ENCODE results near the gene RPS6KL1. TPM values are rescaled to one million over a fixed set of nuclear protein-coding genes. Genes with fewer than 3 reads are reported as not detected.

The RPS6KL1 gene
- total RNA-seq, 1 donor from 2014 or later = 2.0 TPM

DNA sequence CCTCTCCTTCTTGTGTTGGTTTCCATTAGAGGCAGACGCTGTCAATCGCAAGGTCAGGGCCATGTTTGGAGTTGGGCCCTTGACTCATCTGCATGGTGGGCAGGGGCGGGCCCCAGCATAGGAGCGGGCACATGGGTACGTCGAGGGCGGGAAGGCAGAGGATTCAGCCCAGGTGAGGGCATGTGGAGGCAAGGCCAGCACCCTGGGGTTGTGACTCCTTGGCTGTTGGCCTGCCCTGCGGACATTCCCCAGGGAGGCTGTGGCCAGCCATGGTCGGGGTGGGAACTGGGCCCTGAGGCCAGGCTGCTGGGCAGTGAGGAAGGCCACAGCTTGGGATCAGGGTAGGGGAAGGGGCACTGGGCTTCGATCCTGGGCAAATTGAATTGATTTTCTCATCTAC lies 10.3 kb downstream of the RPS6KL1 start:
- Histone ChIP-seq H3K9me3 (no peaks in the 10 kb centered on the region), H3K36me3 (no peaks in the 10 kb centered on the region), H3K27me3 (ENCODE audit: low read depth) (no peaks in the 10 kb centered on the region), H3K4me1 (peaks cover 13% of the 10 kb centered on the region), H3K27ac (no peak overlapping the region), H3K4me3 (no peak overlapping the region)
- TF ChIP-seq, protein P1, sequence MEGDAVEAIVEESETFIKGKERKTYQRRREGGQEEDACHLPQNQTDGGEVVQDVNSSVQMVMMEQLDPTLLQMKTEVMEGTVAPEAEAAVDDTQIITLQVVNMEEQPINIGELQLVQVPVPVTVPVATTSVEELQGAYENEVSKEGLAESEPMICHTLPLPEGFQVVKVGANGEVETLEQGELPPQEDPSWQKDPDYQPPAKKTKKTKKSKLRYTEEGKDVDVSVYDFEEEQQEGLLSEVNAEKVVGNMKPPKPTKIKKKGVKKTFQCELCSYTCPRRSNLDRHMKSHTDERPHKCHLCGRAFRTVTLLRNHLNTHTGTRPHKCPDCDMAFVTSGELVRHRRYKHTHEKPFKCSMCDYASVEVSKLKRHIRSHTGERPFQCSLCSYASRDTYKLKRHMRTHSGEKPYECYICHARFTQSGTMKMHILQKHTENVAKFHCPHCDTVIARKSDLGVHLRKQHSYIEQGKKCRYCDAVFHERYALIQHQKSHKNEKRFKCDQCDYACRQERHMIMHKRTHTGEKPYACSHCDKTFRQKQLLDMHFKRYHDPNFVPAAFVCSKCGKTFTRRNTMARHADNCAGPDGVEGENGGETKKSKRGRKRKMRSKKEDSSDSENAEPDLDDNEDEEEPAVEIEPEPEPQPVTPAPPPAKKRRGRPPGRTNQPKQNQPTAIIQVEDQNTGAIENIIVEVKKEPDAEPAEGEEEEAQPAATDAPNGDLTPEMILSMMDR (IDR thresholded peaks at IDR 0.05) = no peak
- ATAC-seq (no peak), DNase-seq (no peak)
- intact Hi-C loops (cut with DNase I) = no loop called here

DNA sequence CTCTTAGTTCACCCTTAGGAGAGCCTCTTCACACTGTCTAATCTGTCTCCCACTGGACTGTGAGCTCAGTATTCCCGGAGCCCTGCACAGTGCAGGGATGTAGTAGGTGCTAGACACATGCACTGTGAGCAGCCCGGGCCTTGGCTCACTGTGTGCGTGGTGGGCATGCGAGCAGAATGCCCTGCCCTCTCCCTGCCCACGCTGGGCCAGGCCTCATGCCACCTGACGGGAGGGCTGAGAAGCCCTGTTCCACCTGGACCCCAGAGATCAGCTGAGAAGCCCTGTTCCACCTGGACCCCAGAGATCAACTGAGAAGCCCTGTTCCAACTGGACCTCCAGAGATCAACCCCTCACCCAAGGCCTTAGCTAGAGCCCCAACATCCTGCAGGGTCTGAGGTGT lies 10.9 kb downstream of the RPS6KL1 start:
- TF ChIP-seq, protein P1 (IDR thresholded peaks at IDR 0.05) = no peak
- Histone ChIP-seq H3K36me3 (no peaks in the 10 kb centered on the region), H3K4me3 (no peak overlapping the region), H3K27me3 (ENCODE audit: low read depth) (no peaks in the 10 kb centered on the region), H3K9me3 (no peaks in the 10 kb centered on the region), H3K27ac (no peak overlapping the region), H3K4me1 (peaks cover 13% of the 10 kb centered on the region)
- ATAC-seq (no peak), DNase-seq (no peak)
- intact Hi-C loops (cut with DNase I) = no loop called here

DNA sequence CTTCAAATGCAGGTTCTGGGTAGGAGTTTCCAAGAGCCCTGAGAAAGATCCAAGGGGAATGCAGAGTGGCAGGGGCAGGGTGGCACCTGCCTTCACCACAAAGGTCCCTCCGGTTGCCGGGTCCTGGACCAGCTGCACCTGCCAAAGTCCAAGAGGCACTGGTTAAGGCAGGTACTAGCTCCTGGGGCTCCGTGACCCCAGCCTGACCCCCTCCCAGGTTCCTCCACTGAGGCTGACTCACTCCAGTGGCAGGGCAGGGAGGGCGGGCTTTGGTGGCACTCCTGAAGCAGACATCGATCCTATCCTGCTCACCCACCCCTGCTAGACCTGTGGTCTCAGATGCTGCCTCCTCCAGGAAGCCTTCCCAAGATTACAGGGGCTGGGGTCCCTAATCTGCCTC lies 11.4 kb downstream of the RPS6KL1 start:
- intact Hi-C loops (cut with DNase I) = no loop called here
- TF ChIP-seq, protein P1 (IDR thresholded peaks at IDR 0.05) = no peak

DNA sequence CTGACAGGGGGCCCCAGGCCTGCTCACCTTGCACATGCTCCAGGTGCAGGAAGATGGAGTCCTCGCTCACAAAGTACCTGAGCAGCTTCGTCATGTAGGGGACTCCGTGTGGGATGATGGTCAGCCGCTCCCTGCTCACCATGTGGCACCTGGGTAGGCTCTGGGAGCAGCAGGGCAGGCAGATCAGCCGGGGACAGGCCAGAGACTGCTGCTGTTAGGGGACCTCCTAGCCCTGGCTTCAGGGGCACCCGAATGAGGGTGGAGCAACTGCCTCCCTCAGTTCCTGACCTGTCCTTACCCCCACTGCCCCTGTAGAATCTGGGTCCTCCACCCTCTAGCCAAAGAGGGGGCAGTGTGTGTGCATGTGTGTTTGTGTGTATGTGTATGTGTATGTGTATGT lies 11.8 kb downstream of the RPS6KL1 start:
- H3K4me3 ChIP-seq = no peak overlapping the region
- no peak overlapping the region for H3K27ac ChIP-seq
- no peaks in the 10 kb centered on the region for H3K36me3 ChIP-seq
- intact Hi-C loops (cut with DNase I) = no loop called here
- H3K4me1 ChIP-seq = peaks cover 14% of the 10 kb centered on the region
- TF ChIP-seq, protein P1 (IDR thresholded peaks at IDR 0.05) = no peak
- ATAC-seq = no peak
- H3K27me3 ChIP-seq (ENCODE audit: low read depth) = no peaks in the 10 kb centered on the region
- H3K9me3 ChIP-seq = no peaks in the 10 kb centered on the region
- DNase-seq = no peak

More for the DNA sequence above, 11.4 kb downstream of the RPS6KL1 start:
- no peak for DNase-seq
- Histone ChIP-seq H3K4me1 (peaks cover 13% of the 10 kb centered on the region), H3K9me3 (no peaks in the 10 kb centered on the region), H3K27ac (no peak overlapping the region), H3K36me3 (no peaks in the 10 kb centered on the region), H3K4me3 (no peak overlapping the region), H3K27me3 (ENCODE audit: low read depth) (no peaks in the 10 kb centered on the region)
- ATAC-seq = no peak

DNA sequence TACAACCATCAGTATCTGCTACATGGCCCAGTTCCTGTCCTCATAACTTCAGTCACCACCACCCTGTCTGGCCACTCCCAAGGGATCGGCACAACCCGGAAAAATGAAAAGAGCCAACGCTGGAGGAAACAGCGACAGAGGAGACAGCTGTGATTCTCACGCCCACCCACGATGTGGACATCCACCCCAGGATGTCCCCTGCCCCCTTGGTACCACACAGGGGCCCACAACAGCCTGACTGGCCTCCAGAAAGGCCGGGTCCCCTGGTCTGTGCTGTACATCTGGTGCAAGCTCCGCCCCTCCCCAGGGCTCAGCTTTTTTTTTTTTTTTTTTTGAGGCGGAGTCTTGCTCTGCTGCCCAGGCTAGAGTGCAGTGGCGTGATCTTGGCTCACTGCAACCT lies 12.5 kb downstream of the RPS6KL1 start:
- H3K27me3 ChIP-seq (ENCODE audit: low read depth) = no peaks in the 10 kb centered on the region
- intact Hi-C loops (cut with DNase I) = no loop called here
- no peaks in the 10 kb centered on the region for H3K36me3 ChIP-seq
- DNase-seq (no peak), ATAC-seq (no peak)
- H3K9me3 ChIP-seq = no peaks in the 10 kb centered on the region
- no peak overlapping the region for H3K4me3 ChIP-seq
- H3K4me1 ChIP-seq = peaks cover 21% of the 10 kb centered on the region
- no peak overlapping the region for H3K27ac ChIP-seq
- TF ChIP-seq, protein P1 (IDR thresholded peaks at IDR 0.05) = no peak

DNA sequence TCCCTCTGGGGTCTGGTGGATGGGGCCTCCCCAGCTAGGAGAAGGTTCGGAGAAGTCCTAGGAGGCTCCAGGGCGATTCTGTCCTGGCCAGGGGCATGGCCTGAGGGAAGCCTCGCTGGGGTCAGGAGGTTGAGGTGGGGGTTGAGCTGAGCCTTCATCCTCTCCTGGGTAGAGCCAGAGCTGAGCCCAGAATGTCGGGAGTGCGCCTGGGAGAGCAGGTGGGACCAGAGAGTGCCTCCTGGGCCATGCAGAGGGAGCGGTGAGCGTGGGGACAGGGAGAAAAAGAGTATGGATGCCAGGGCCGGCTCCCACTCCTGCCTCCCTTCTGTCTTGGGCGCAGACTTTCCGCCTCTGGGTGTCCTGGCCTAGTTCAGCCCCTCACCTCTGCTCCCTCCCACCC lies 13.1 kb downstream of the RPS6KL1 start:
- no peaks in the 10 kb centered on the region for H3K9me3 ChIP-seq
- H3K4me3 ChIP-seq = no peak overlapping the region
- DNase-seq (no peak), ATAC-seq (no peak)
- peaks cover 6% of the 10 kb centered on the region for H3K36me3 ChIP-seq
- no peak overlapping the region for H3K27ac ChIP-seq
- intact Hi-C loops (cut with DNase I) = loop anchor here (10.0 kb wide), 1 partner anchor 55 kb away; no protein-coding TSS in a partner anchor
- H3K27me3 ChIP-seq (ENCODE audit: low read depth) = no peaks in the 10 kb centered on the region
- TF ChIP-seq, protein P1 (IDR thresholded peaks at IDR 0.05) = no peak
- peaks cover 23% of the 10 kb centered on the region for H3K4me1 ChIP-seq
